ENCODE data around the gene PREP.

DNA sequence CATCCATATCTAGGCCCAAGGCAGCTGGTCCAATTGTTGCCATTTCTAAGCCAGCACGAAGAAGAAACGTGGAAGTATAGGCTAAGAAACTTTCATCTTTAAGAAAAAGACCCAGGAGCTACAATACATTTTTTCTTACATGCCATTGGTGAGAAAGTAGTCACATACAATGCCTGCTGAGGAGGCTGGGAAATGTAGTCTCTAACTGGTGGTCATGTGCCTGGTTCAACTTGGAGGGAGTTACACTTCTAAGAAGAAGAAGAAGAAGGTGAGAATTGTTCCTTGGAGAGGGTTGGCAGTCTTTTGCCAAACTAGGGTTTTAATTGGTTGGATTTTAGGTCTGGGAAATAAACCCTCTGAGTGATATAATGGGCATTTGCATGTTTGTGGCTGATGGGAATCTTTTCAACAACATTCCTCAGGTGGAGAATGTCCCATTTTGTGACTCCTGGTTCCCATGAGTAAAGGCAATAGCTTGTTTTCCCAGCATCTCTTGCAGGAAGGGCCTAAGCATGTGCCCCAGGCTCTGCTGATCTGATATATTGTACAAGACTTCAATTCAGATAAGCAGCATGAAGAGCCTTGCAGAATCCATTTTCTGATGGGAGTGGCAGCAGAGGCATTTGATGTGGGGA is 47.0 kb upstream of the PREP start:
- TF ChIP-seq, protein P1, sequence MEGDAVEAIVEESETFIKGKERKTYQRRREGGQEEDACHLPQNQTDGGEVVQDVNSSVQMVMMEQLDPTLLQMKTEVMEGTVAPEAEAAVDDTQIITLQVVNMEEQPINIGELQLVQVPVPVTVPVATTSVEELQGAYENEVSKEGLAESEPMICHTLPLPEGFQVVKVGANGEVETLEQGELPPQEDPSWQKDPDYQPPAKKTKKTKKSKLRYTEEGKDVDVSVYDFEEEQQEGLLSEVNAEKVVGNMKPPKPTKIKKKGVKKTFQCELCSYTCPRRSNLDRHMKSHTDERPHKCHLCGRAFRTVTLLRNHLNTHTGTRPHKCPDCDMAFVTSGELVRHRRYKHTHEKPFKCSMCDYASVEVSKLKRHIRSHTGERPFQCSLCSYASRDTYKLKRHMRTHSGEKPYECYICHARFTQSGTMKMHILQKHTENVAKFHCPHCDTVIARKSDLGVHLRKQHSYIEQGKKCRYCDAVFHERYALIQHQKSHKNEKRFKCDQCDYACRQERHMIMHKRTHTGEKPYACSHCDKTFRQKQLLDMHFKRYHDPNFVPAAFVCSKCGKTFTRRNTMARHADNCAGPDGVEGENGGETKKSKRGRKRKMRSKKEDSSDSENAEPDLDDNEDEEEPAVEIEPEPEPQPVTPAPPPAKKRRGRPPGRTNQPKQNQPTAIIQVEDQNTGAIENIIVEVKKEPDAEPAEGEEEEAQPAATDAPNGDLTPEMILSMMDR (conservative IDR thresholded peaks at IDR 0.05; ENCODE audit: low read depth, low read length) = no peak
- TF ChIP-seq EZH2 (IDR thresholded peaks at IDR 0.05; ENCODE audit: borderline replicate concordance, low read depth, low read length, poor library complexity, severe bottlenecking) = no peak
